Measurements from ENCODE around the gene LMO2. TPM values are rescaled to one million over a fixed set of nuclear protein-coding genes. Genes with fewer than 3 reads are reported as not detected.
"Not testable (repeated sequence)": the region's sequence is repeated elsewhere in the genome, so short reads cannot be mapped to it uniquely, and the experiment has no call there.

The LMO2 gene
- total RNA-seq, 1 donor from 2014 or later: 8.5 TPM

DNA sequence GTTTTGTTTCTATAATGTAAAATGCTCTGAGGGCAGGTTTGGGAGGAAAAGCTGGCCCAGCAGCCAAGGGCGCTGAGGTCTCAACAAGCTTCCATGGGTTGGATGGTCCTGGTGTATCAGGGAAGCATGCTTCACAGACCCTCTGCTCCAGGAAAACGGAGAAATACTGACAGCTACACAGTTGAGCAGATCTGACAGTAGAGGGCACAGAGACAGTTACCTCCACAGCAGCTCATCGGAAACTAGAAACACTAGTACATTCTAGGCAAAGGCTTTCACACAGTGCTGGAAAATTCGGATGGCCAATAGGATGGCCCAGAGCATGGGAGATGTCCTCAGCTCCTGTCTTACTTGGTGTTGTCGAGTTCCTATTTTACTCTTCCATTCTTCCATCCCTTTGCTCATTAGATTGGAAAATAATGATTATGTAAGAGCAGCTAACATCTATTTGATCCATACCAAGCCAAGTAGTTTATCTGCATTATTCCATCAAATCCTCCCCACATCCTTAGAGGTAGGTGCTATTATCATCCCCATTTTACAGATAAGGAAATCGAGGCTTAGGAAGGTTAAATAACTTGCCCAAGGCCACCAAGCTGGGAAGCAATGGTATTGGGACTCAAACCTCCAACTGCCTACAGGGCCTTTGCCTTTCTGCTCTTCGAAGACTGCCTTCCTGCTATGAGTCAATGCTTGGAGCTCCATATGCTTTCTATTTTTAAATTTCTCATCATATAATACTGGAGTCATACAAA is 28.3 kb downstream of the LMO2 start:
- DNase-seq (ENCODE audit: low read depth): no peak

DNA sequence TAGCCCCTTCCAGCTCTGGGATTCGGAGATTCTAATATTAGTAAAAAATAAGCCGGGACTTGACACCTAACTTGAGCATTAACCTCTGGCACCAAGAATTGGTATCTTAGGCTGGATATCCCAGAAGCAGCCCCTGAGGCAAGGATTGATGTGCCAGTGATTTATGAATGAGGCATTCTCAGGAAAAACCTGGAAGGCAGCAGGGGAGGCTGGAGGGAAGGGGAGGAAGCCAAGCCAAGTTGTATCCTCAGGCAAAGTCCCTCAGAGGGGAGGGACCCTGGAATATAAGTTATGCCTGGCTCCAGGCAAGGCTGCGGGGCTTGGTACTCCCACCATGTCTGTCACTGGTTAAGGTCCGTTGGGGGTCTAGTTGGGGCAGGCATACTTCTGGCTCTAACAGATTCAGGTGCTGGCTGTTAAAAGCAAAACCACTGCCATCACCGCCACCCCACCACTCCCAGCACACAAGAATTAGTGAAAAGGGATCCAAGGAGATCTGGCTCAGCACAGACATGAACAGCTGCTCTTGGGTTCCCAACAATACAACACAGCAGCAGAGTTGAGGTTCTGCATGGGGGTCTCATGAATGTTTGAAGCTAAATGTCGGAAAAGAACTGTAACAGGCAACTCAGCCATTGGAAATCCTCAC is 29.8 kb downstream of the LMO2 start:
- DNase-seq (ENCODE audit: low read depth): no peak

DNA sequence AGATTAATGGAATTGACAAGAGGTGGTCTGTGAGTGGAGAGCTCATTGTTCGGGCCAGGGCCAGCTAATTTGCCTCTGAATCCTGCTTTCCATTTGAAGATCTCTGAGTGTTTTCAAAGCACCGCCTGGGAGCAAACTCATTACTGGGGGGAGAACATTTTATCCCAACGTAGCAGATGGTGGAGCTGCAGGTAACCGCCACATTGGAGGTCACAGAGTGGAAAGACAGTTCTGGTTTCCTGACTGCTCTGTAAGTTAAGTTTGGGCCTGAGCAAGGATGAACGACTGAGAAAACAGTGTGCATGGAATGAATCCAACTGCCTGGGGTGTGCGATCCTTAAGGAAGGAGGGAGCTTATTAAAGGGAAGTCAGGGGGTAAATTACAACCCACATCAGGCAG is 30.5 kb downstream of the LMO2 start:
- DNase-seq (ENCODE audit: low read depth): no peak

DNA sequence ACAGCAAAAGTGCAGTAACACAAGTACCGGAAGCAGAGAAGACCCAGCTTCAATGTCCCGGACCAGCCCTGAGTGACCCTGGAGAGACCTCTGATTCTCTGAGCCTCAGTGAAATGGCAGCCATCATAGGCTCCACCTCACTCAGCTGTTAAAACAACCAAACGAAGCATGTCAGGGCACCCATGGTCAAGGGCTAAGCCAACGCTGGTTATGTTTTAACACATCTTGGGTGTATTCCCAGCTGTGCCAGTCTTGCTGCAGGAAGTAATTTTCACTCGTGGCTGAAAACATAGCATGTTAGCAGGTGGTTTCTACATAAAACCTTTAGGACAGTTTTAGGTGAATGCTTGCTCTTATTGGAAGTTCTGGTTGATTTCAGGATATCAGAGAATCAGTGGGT is 30.9 kb downstream of the LMO2 start:
- no peak for DNase-seq (ENCODE audit: low read depth)

DNA sequence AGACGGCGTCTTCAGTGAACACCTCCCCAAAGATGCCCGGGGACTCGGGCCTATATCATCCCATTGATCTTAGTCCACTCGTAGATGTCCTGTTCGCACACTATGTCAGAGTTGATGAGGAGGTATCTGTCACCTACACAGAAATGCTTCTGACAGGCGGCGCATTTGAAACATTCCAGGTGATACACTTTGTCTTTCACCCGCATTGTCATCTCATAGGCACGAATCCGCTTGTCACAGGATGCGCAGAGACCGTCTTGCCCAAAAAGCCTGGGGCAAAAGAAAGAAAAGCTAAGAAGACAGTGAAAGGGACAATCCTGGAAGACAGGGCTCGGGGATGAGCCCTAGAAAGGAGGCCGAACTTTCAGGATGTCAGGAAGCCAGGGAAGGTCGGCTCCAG is 32.6 kb downstream of the LMO2 start:
- DNase-seq (ENCODE audit: low read depth): no peak

DNA sequence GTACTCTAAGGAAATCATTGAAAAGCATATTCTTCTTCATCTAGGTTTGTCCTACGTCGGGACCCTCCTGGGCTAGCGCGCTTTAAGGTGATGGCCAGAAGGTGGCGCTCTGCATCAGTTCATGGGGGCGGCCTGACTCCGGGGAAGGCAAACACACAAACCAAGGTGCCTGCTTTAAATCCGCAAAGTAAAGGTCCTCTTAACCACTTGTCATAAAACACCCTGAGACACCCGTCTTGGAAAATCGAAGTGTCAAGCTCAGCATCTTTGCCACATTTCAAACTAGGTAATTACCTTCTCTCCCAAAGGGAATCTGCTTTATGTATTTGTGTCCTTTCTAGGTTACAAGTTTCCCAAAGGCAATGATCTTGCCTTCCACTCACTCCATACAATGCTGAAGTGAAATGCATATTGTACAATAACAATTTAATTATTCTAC is 33.9 kb downstream of the LMO2 start:
- DNase-seq (ENCODE audit: low read depth): peak; percentile 75

DNA sequence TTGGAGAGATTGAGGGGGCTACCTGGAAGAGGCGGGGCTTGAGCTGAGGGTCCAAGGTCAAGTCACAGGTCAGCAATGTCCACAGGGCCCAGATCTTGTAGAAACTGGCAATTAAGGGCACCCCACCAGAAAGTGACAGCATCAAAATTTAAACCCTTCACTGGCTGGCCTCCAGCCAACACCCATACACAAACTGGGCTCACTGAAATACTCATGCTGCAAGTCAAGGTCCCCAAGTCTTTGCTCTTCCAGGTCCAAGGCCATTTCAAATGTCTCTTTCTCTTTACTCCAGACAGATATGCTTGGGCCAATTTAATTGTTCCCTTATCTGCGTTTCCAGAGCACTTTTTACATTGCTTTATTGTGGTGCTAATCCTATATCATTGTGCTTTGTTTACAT is 36.4 kb downstream of the LMO2 start:
- no peak for DNase-seq (ENCODE audit: low read depth)

DNA sequence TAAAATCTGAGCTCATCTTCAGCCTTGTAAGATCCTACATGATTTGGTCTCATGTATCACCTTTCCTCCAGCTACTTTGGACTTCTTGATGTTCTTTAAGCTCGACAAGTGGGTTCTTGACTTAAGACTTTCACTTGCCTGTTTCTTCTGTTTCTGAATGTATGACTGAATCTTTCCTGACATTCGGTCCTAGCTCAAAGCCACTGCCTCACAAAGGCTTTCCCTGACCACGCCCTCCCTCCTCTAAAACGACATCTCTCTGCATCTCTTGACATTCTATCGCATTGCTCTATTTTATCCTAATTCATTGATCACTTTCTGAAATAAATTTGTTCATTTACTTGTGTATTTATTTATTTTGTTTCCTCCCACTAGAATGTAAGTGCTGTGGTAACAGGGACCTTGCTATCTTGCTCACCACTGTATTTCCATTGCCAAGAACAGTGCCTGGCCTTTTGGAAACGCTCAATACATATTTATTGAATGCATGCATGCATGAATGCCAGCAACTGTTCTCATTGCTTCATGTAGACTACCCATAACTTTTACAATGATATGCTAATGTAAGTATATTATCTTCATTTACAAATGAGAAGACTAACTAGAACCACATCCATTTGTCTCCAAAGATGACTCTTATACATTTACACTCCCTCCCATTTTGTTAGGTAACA is 43.0 kb downstream of the LMO2 start:
- DNase-seq (ENCODE audit: low read depth): no peak

DNA sequence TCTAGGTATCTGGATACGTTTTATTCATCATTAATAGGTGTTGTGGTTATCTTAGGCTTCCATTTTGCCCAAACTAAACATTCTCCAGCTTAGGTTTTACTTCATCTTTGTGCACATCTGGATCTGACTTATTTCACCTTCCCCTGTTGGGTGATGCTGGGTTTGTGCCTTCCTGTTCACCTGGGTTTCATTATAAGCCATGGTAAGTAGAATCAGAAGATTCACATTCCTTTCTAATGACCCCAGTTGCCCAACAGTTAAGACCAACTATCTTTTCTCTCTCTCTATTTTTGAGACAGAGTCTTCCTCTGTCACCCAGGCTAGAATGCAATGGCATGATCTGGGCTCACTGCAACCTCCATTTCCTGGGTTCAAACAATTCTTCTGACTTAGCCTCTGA is 44.6 kb downstream of the LMO2 start:
- DNase-seq (ENCODE audit: low read depth): no peak

DNA sequence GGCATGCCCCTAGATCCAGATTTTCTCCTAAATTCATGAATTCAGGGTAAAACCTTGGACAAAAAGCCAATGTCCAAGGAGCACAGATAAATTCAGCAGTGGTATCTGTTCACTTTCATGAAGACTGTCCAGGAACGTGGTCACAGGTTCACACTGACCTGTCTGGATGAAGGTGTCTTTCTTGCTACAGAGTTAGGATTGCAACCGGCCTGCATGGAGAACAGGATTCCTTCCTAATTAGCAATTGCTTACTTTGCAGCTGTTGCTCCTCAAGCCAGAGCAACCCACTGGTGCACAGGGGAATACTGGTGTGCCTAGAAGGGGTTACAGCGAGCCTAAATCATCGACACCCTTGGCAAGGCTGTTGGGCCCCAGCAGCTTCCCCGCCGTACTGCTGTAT is 47.6 kb downstream of the LMO2 start:
- DNase-seq (ENCODE audit: low read depth): no peak

DNA sequence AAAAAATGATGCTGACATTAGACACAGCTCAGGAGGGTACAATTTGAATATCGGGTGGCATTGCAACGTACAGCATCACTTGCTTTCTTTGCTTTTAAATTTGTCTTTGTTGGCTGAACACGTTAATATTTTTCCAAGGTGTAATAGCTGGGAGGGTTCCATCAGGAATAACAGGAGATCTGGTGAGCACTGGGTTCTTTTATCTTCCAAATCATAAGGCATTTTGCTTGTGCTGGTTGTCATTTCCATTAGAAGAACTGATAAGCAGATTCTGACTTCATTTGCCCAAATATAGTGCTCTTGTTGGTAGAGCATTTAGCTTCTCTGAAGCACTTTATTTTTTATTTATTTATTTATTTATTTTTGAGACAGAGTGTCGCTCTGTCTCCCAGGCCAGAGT is 48.9 kb downstream of the LMO2 start:
- no peak for DNase-seq (ENCODE audit: low read depth)

DNA sequence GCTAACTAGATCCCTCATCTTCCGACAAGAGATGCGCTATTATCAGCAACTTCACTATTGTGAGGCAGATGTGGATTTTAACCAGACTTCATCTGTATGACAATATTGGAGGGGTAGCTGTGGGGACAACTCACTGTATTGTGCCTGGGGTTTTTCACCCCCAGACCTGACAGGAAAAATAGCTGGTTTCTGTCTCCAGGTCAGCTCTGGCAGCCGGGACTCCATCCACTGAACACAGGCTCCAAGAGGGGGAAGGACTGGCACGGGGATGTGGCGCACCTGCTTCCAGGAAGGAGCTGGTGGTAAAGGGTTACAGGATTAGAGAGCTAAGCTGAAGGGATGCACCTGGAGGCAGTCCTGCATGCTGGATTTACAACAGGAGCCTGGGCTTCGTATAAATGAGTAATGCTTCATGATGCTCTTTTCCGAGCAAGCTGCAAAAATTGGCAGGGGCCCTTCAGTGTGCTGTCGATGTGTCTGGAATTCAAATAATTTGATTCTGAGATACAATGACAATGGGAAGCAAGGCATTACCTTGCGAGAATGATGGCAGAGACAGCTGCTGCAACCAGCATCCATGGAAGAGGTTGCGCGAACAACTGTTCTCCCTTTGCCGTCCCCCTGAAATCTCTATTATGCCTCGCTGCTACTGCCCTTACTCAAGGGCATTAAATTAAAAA is 49.5 kb downstream of the LMO2 start:
- peak; percentile 9 for DNase-seq (ENCODE audit: low read depth)

DNA sequence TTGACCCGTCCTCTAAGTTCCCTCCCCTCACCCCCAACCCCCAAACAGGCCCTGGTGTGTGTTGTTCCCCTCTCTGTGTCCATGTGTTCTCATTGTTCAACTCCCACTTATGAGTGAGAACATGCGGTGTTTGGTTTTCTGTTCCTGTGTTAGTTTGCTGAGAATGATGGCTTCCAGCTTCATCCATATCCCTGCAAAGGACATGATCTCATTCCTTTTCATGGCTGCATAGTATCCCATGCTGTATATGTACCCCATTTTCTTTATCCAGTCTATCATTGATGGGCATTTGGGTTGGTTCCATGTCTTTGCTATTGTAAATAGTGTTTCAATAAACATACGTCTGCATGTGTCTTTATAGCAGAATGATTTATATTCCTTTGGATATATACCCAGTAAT is 53.6 kb downstream of the LMO2 start:
- DNase-seq (ENCODE audit: low read depth): not testable (repeated sequence)

DNA sequence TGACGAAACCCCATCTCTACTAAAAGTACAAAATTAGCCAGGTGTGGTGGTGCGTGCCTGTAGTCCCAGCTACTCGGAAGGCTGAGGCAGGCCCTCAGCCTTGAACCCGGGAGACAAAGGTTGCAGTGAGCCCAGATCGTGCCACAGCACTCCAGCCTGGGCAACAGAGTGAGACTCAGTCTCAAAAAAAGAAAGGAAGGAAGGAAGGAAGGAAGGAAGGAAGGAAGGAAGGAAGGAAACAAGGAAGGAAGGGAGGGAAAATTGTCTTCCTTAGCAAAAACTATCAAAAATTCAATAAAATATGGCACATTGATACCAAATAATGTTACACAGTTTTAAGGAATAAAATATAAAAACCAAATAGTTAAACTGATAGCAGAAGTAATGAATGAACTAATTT is 54.5 kb downstream of the LMO2 start:
- not testable (repeated sequence) for DNase-seq (ENCODE audit: low read depth)

DNA sequence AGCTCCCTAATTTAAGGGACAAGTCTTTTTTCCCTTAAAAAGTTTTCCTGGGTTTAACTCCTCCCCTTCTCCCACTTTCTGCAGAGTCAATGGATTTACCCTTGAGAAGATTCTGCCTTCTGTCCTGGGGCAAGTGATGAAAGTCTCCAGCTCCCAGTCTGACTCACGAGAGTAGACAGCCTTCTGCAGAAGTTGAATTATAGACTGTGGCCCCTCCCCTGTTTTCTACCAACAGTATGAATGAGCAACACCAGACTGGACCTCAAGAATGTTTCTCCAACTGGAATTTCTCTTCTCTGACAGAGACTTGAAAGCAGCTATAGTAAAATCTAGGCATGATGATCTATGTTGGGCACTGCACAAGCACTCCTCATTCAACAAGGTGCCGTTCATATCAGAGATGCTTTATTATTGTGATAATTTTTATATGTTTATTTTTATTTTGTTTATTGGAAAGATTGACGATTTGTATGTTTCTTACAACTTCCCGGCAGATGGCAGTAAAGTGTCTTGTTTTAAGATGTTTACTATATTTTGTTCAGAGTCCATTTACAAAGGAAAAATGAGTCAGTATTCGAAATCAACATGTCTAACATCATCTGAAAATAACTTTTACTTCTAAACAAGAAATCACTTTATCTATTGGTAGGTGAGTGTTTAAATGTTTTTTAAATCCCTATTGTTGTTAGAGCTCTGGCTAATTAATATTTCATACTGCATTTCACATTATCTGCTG is 56.6 kb downstream of the LMO2 start:
- DNase-seq (ENCODE audit: low read depth): peak; percentile 52

DNA sequence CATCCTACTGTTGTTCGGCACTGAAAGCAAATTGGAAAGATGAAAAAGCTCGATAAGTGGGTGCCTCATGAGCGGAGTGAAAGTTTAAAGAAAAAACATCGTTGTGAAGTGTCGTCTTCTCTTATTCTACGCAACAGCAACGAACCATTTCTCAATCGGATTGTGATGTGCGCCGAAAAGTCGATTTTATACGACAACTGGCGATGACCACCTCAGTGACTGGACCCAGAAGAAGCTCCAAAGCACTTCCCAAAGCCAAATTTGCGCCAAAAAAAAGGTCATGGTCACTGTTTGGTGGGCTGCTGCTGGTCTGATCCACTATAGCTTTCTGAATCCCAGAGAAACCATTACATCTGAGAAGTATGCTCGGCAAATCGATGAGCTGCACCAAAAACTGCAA is 59.2 kb downstream of the LMO2 start:
- DNase-seq (ENCODE audit: low read depth): no peak

DNA sequence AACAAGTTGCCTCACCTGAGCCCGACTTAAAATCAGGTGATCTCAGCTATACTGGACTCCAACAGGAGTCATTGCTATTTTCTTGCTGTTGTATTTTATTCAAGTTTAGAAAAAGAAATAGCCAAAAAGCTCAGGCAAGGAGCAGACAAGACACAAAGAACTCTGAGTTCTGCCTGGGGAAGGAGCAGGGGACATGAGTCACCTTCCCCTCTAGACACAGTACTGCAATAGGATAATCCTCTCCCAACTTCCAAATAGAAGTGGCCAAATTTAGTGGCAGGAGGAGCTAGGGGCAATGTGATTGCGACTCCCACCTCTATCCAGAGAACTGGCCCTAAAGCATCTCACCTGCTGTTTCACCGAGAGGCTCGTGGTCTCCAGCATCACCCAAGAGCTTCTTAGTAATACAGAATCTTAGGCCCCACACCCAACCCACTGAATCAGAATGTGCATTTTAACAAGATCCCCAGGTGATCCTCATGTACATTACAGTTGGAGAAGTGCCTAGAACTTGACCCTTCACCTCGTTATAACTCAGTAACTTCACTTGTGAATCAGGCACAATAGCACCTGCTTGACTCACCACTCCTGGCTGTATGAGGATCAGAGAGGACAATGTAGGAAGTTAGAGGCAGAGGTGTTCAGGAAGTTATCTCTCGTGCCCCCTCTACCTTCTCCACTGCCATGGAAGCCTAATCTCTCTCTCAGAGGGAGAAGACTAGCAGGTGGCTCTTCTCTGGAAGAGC is 60.8 kb downstream of the LMO2 start:
- DNase-seq (ENCODE audit: low read depth): no peak

DNA sequence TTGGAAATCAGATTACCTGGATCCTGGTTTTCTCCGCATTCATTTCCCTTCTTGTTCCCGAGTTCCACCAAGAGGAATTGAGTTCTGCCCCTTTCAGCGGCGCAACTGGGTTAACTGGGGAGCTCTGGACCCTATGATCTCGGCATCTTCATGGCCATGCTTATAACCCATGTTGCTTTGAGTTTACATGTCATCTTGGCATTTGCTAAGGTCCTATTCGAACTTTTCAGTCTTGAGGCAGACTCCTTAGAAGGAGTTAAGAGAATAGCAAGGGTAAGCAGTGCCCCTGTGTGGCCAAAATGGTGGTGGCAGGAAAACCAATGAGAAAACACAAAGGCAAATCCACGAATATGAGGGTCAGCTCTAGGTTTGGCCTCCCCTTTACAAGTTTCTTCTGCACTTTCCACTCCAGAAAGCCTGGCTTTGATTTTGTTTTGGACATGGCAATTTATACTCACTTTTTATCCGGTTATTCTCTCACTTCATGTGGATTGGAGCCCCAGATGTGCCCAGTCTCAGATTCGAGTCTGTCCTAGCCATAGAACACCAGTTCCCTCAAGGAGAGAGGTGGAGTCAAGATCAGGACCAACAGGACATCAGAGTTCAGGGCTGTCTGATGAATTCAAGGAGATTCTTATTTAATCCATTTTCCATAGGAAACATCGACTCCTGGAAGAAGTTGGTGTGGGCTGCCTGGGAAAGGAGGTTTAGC is 62.3 kb downstream of the LMO2 start:
- peak; percentile 74 for DNase-seq (ENCODE audit: low read depth)

DNA sequence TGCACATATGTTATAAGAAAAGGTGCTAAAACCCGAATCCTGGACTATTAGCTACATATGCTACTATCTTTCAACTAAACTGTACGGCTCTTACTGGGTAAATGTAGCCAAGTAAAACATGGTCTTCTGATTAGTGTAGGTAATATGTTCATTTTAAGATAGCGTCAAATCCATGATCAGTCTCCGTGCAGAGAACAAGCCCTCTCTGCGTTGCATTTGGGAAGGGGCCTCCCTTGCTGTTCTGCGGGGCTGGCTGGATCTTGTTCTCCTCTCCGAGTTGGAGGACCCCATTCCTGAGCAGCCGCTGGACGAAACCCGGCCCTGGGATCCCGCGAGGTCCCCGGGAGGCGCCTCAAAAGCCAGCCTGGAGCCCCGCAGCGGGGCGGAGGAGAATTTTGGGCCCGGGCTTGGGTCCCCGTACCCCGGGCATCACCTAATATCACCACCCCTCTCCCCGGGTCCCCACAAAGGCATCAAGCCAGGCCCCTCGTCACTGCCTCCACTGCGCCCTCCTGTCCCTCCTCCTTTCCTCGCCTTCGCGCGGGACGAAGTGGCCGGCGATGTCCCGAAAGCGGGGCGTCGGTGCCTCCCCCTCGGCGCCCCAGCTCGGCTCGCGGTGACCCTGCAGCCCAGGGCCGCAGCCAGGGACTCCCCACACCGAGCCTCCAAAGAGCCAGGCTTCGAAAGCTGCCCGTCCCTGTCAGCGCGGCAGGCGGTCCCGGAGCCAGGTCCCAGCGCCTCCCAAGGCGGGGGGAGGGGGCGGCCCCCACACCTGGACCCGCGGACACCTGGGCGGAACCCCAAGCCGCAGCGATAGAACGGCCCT is 63.1 kb downstream of the LMO2 start:
- DNase-seq (ENCODE audit: low read depth): no peak
